SW480 (cell line): ENCODE results near the gene PIP5K1C.

Source experiments
- DNase-seq: peaks from one replicate; pipeline ENCODE4 v3.0.0-alpha.2; 2016; ENCODE audit warnings: low spot score

PIP5K1C gene

GRCh38 chr19:3693025-3693925 lies 7.0 kb downstream of the PIP5K1C start:
- DNase-seq: no peak

- no peak for DNase-seq
Observed at GRCh38 chr19:3692141-3693024, 7.9 kb downstream of the PIP5K1C start.

GRCh38 chr19:3691726-3692125 lies 8.5 kb downstream of the PIP5K1C start:
- DNase-seq: no peak

- no peak for DNase-seq
Observed at GRCh38 chr19:3691372-3691716, 8.9 kb downstream of the PIP5K1C start.

GRCh38 chr19:3690551-3691371 lies 9.5 kb downstream of the PIP5K1C start:
- no peak for DNase-seq

- DNase-seq: peak; percentile 55
Observed at GRCh38 chr19:3687774-3688706, 12.2 kb downstream of the PIP5K1C start.

GRCh38 chr19:3687393-3687773 lies 12.9 kb downstream of the PIP5K1C start:
- no peak for DNase-seq

- DNase-seq: no peak
Observed at GRCh38 chr19:3684817-3685410, 15.4 kb downstream of the PIP5K1C start.

GRCh38 chr19:3684054-3684816 lies 16.0 kb downstream of the PIP5K1C start:
- no peak for DNase-seq

GRCh38 chr19:3683405-3684053 lies 16.7 kb downstream of the PIP5K1C start:
- no peak for DNase-seq

GRCh38 chr19:3682741-3683404 lies 17.4 kb downstream of the PIP5K1C start:
- DNase-seq: no peak

GRCh38 chr19:3682286-3682685 lies 18.0 kb downstream of the PIP5K1C start:
- no peak for DNase-seq

GRCh38 chr19:3680939-3681338 lies 19.3 kb downstream of the PIP5K1C start:
- no peak for DNase-seq

- DNase-seq: no peak
Observed at GRCh38 chr19:3679581-3679980, 20.7 kb downstream of the PIP5K1C start.

GRCh38 chr19:3679138-3679537 lies 21.1 kb downstream of the PIP5K1C start:
- DNase-seq: no peak

- no peak for DNase-seq
Observed at GRCh38 chr19:3678188-3678587, 22.1 kb downstream of the PIP5K1C start.

GRCh38 chr19:3674784-3675543 lies 25.3 kb downstream of the PIP5K1C start:
- no peak for DNase-seq
